Glutamatergic neuron (in vitro differentiated cells): ENCODE measurements around the gene PFKFB1. TPM values are rescaled to one million over a fixed set of nuclear protein-coding genes. Genes with fewer than 3 reads are reported as not detected.

Experiments used
- DNase-seq: peaks from one replicate; pipeline ENCODE4 v3.0.0; 2022
- H3K27ac Mint-ChIP-seq: one replicate; pipeline ENCODE4 v1.8.0; 2020; ENCODE audit warnings: mild to moderate bottlenecking, mixed read lengths, inconsistent platforms; ENCODE audit not compliant: unreplicated experiment
- H3K27me3 Mint-ChIP-seq: one replicate; pipeline ENCODE4 v1.8.0; 2020; ENCODE audit warnings: mild to moderate bottlenecking, moderate library complexity, mixed read lengths, inconsistent platforms; ENCODE audit not compliant: unreplicated experiment
- H3K36me3 Mint-ChIP-seq: one replicate; pipeline ENCODE4 v1.8.0; 2020; ENCODE audit warnings: mild to moderate bottlenecking, mixed read lengths, inconsistent platforms; ENCODE audit not compliant: unreplicated experiment
- H3K4me1 Mint-ChIP-seq: one replicate; pipeline ENCODE4 v1.8.0; 2020; ENCODE audit warnings: mild to moderate bottlenecking, low read depth, mixed read lengths, inconsistent platforms; ENCODE audit not compliant: unreplicated experiment
- H3K4me3 Mint-ChIP-seq: one replicate; pipeline ENCODE4 v1.8.0; 2020; ENCODE audit warnings: mild to moderate bottlenecking, mixed read lengths, inconsistent platforms; ENCODE audit not compliant: unreplicated experiment
- H3K9me3 Mint-ChIP-seq: one replicate; pipeline ENCODE4 v1.8.0; 2020; ENCODE audit warnings: mild to moderate bottlenecking, moderate library complexity, mixed read lengths, inconsistent platforms; ENCODE audit not compliant: unreplicated experiment
- total RNA-seq: library from RNA; stranded (reverse); fragmentation: NEBNext Ultra II Directional; extraction: Animal tissue kit (Norgen Biotek cat#: 25700); gene quantifications from one replicate; pipeline ENCODE4 v1.2.1, GENCODE V29; 2021; ENCODE audit not compliant: unreplicated experiment
- TF ChIP-seq, protein P1 (sequence below): fragments of 200-600 bp; sonication (generic); IDR thresholded peaks from one replicate; pipeline ENCODE4 v1.5.0; 2021; ENCODE audit not compliant: partially characterized antibody, unreplicated experiment

The PFKFB1 gene
- total RNA-seq, 1 donor from 2014 or later, result 1.1 TPM

DNA sequence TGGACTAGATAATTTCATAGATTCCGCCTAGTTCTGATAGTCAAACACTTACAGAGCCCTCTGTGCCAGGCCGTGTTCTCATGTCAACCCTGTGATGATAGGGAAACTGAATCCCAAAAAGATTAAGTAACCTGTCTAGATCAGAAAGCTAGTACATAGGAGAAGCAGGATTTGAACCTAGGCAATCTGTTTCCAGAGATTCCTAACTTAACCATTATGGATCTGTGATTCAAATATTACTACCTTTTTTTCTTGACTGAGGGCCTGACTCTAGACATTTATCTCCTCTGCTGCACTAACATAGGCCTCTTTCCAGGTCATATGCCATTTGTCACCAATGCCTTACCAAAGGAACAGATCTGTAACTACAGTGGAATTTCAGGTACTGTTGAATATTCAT is 35.3 kb upstream of the PFKFB1 start:
- no peak for DNase-seq
- no peaks in the 10 kb centered on the region for H3K36me3 Mint-ChIP-seq
- H3K4me1 Mint-ChIP-seq, result no peaks in the 10 kb centered on the region
- TF ChIP-seq, protein P1, sequence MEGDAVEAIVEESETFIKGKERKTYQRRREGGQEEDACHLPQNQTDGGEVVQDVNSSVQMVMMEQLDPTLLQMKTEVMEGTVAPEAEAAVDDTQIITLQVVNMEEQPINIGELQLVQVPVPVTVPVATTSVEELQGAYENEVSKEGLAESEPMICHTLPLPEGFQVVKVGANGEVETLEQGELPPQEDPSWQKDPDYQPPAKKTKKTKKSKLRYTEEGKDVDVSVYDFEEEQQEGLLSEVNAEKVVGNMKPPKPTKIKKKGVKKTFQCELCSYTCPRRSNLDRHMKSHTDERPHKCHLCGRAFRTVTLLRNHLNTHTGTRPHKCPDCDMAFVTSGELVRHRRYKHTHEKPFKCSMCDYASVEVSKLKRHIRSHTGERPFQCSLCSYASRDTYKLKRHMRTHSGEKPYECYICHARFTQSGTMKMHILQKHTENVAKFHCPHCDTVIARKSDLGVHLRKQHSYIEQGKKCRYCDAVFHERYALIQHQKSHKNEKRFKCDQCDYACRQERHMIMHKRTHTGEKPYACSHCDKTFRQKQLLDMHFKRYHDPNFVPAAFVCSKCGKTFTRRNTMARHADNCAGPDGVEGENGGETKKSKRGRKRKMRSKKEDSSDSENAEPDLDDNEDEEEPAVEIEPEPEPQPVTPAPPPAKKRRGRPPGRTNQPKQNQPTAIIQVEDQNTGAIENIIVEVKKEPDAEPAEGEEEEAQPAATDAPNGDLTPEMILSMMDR, result no peak
- no peak overlapping the region for H3K27ac Mint-ChIP-seq
- no peaks in the 10 kb centered on the region for H3K27me3 Mint-ChIP-seq
- no peaks in the 10 kb centered on the region for H3K9me3 Mint-ChIP-seq
- H3K4me3 Mint-ChIP-seq, result no peak overlapping the region

DNA sequence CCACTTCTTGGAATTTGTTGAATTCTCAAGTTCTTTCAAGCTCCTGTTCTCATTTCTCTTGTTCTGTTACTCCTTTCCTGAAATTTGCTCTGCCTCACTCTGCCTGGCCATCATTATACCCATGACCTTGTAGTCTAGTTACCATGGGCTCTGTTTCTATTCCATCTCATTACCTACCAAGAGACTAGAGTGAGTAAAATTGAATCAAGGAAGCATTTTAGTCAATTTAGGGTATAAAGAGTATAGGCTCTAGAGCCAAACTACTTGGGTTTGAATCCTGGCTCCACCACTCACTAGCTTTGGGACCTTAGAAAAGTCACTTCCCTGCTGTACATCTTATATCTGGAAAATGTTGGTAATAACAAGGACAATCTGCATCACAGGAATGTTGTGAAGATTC is 34.6 kb upstream of the PFKFB1 start:
- Mint-ChIP-seq H3K4me3 (no peak overlapping the region), H3K9me3 (no peaks in the 10 kb centered on the region), H3K36me3 (no peaks in the 10 kb centered on the region), H3K27ac (no peak overlapping the region), H3K4me1 (no peaks in the 10 kb centered on the region), H3K27me3 (no peaks in the 10 kb centered on the region)
- DNase-seq, result no peak
- TF ChIP-seq, protein P1, result no peak

DNA sequence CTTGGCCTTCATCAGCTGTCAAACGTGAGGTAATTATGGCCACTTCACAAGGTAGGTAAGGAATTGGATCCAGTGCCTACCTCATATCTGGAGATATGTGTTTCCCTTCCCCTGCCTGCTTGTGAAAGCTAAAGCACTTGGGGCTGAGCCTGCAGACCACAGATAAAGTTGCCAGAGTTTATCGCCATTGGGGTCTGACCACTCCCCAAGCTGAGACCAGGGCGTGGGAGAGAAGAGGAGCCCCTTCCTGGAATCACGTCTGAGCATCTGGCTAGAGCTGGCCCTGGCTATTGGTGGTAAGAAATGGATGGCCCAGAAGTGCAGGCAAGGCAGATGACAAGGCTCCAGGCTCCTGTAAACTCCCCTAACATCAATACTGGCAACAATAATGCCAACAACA is 34.1 kb upstream of the PFKFB1 start:
- no peaks in the 10 kb centered on the region for H3K9me3 Mint-ChIP-seq
- no peaks in the 10 kb centered on the region for H3K4me1 Mint-ChIP-seq
- H3K4me3 Mint-ChIP-seq, result no peak overlapping the region
- H3K36me3 Mint-ChIP-seq, result no peaks in the 10 kb centered on the region
- TF ChIP-seq, protein P1, result no peak
- no peaks in the 10 kb centered on the region for H3K27me3 Mint-ChIP-seq
- DNase-seq, result no peak
- no peak overlapping the region for H3K27ac Mint-ChIP-seq

GRCh38 chrX:55026840-55027239 is 32.9 kb upstream of the PFKFB1 start:
- DNase-seq, result no peak

GRCh38 chrX:55026143-55026542 is 32.2 kb upstream of the PFKFB1 start:
- H3K4me1 Mint-ChIP-seq, result no peaks in the 10 kb centered on the region
- no peak for DNase-seq
- no peaks in the 10 kb centered on the region for H3K36me3 Mint-ChIP-seq
- H3K4me3 Mint-ChIP-seq, result no peak overlapping the region
- H3K27me3 Mint-ChIP-seq, result no peaks in the 10 kb centered on the region
- TF ChIP-seq, protein P1, result no peak
- H3K9me3 Mint-ChIP-seq, result no peaks in the 10 kb centered on the region
- no peak overlapping the region for H3K27ac Mint-ChIP-seq

More at GRCh38 chrX:55026840-55027239, 32.9 kb upstream of the PFKFB1 start:
- Mint-ChIP-seq H3K27ac (no peak overlapping the region), H3K4me1 (no peaks in the 10 kb centered on the region), H3K9me3 (no peaks in the 10 kb centered on the region), H3K4me3 (no peak overlapping the region), H3K36me3 (no peaks in the 10 kb centered on the region), H3K27me3 (no peaks in the 10 kb centered on the region)
- TF ChIP-seq, protein P1, result no peak
